Peyer's patch (tissue), 4 donors: ENCODE measurements around the gene PDZD7.

ENCODE experiments used
- CTCF ChIP-seq, 6 experiments: fragments of 450-650 bp in 4 of 6; fragments of 200-600 bp in 2 of 6; sonication (generic) in 1 of 6; IDR thresholded peaks; one replicate each; pipeline ENCODE4 v1.5.1; 2017 to 2019; ENCODE audit warnings: antibody characterized with exemption in 6 of 6, mild to moderate bottlenecking in 3 of 6, moderate library complexity in 1 of 6
- POLR2A ChIP-seq, 2 donors: fragments of 450-650 bp; IDR thresholded peaks; one replicate each; pipeline ENCODE4 v1.5.1; 2017; ENCODE audit warnings: antibody characterized with exemption in 2 of 2, mild to moderate bottlenecking in 2 of 2, moderate library complexity in 2 of 2

- TF ChIP-seq POLR2A (IDR thresholded peaks at IDR 0.05) (no peak), CTCF (IDR thresholded peaks at IDR 0.05) (no peak)
Measured at GRCh38 chr10:101013365-101013825, 17.5 kb downstream of the PDZD7 start.
